ENCODE measurements around the gene HOXD9.

Gene HOXD9

DNA sequence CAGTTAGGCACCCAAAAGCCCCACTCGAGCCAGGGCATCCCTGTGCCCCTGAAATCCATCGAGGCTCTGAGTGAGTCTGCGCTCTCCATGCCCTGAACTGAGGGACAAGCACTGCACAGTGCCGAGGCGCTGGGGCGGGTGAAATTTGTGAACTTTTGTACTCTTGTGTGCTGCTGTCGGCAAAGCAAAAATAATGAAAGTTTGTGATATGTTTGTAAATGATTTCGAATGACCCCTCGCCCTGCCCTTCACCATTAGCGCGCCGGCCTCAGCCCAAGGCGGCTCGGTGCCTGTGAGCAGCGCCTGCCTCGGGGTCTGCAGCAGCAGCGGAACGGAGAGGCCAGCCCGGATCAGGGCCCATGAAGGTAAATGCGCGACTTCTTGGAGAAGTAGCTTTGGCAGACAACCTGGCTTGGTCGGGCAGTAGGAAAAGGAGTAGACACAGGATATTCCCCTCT lies 27.0 kb downstream of the HOXD9 start:
- Mint-ChIP-seq H3K9me3 (no peaks in the 10 kb centered on the region), H3K4me3 (peak overlapping the region; percentile 100)

DNA sequence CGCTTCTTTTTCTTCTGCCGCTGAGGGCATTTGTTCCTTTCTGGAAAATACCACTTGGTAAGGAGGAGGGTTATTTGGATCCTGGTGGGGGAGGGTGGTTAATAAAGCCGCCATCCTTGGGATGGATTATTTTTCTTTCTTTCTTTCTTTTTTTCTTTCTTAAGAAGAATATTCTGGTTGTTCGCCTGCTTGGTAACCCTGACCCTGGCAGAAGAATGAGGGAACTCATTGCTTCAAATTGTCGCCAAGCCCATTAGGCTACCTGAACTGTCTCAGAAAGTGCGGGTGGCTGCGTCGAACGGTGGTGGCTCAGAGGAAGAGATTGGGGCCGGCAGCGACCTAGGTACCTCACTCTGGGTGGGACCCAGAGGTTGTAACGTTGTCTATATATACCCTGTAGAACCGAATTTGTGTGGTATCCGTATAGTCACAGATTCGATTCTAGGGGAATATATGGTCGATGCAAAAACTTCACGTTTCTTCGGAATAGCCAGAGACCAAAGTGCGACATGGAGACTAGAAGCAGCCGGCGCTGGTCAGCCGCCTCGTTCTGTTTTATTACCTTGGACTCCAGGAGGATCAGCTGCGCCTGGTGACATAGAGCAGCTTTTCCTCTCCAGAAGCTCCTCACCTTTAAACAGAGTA lies 27.5 kb downstream of the HOXD9 start:
- Mint-ChIP-seq H3K27me3 (ENCODE audit: low read depth, poor library complexity) (no peaks in the 10 kb centered on the region), H3K36me3 (ENCODE audit: low read depth) (peaks cover 78% of the 10 kb centered on the region), H3K4me1 (peaks cover 66% of the 10 kb centered on the region), H3K4me3 (peak overlapping the region; percentile 100), H3K27ac (peak overlapping the region; percentile 95), H3K9me3 (no peaks in the 10 kb centered on the region)
- no peak for DNase-seq
- TF ChIP-seq, protein P1, sequence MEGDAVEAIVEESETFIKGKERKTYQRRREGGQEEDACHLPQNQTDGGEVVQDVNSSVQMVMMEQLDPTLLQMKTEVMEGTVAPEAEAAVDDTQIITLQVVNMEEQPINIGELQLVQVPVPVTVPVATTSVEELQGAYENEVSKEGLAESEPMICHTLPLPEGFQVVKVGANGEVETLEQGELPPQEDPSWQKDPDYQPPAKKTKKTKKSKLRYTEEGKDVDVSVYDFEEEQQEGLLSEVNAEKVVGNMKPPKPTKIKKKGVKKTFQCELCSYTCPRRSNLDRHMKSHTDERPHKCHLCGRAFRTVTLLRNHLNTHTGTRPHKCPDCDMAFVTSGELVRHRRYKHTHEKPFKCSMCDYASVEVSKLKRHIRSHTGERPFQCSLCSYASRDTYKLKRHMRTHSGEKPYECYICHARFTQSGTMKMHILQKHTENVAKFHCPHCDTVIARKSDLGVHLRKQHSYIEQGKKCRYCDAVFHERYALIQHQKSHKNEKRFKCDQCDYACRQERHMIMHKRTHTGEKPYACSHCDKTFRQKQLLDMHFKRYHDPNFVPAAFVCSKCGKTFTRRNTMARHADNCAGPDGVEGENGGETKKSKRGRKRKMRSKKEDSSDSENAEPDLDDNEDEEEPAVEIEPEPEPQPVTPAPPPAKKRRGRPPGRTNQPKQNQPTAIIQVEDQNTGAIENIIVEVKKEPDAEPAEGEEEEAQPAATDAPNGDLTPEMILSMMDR (IDR thresholded peaks at IDR 0.05) = no peak

More for the DNA sequence above, 27.0 kb downstream of the HOXD9 start:
- H3K36me3 Mint-ChIP-seq (ENCODE audit: low read depth) = peaks cover 77% of the 10 kb centered on the region
- H3K27me3 Mint-ChIP-seq (ENCODE audit: low read depth, poor library complexity) = no peaks in the 10 kb centered on the region
- peaks cover 66% of the 10 kb centered on the region for H3K4me1 Mint-ChIP-seq
- peak overlapping the region; percentile 95 for H3K27ac Mint-ChIP-seq
- DNase-seq = no peak
- TF ChIP-seq, protein P1 (IDR thresholded peaks at IDR 0.05) = no peak

DNA sequence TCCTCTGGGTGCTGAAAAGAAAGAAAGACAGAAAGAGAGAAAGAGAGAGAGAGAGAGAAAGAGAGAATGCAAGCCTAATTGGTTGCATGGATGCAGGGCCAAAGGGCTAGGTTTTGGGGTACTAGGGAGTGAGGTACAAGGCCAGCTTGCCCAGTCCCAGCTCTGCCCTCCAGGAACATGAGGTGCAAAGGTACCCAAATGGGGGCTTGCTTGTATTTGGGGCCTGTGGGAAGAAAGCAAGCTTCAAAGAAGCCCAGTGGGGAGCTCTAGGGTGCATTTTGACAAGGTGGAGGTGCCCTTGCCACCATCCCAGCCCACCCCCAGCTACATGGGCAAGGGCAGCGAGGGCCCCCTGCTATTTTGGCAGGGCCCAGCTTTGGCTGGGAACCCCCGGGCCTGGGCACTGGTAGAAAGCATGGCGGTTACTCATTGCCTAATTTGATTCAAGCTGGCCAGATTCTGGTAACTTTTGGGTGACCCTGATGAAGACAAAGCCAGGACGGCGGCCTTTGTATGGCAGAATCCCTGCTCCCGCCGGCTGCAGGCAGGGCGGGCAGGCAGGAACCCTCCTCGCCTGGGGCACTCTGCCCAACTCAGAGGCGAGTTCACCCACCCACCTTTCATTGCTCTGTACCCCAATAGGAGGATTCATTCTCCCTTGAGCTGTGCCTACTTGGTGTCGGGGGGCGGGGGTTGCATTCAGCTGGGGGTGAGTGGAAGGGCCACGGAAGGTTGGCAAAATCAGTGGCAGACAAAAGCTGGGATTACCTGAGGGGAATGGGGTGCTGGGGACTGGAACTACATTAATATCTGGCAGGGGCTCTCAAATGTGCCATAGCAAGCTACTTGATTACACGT lies 28.3 kb downstream of the HOXD9 start:
- peaks cover 85% of the 10 kb centered on the region for H3K36me3 Mint-ChIP-seq (ENCODE audit: low read depth)
- TF ChIP-seq, protein P1 (IDR thresholded peaks at IDR 0.05) = no peak
- H3K4me1 Mint-ChIP-seq = peaks cover 66% of the 10 kb centered on the region
- H3K9me3 Mint-ChIP-seq = no peaks in the 10 kb centered on the region
- no peaks in the 10 kb centered on the region for H3K27me3 Mint-ChIP-seq (ENCODE audit: low read depth, poor library complexity)
- H3K4me3 Mint-ChIP-seq = peak overlapping the region; percentile 100
- DNase-seq = no peak
- peak overlapping the region; percentile 97 for H3K27ac Mint-ChIP-seq

DNA sequence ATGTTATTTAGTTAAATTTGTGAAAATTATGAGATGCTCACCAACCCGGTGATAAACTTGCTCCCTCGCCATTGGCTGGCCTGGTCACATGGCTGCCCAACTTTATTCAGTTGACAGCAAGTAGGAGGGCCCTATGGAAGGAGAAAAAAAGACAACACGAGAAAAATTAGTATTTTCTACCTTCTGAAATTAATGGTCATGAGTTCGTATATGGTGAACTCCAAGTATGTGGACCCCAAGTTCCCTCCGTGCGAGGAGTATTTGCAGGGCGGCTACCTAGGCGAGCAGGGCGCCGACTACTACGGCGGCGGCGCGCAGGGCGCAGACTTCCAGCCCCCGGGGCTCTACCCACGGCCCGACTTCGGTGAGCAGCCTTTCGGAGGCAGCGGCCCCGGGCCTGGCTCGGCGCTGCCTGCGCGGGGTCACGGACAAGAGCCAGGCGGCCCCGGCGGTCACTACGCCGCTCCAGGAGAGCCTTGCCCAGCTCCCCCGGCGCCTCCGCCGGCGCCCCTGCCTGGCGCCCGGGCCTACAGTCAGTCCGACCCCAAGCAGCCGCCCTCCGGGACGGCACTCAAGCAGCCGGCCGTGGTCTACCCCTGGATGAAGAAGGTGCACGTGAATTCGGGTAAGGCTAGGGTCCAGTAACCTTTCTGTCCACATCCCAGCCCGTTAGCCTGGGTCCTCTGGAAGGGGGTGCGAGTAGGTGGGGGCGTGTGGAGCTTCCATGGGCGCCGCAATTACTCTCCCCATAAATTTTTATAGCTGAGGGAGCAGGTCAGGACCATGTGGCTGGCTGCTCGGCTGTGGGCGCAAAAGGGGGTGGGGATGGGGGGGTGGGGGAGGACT lies 29.1 kb downstream of the HOXD9 start, which contains the start of gene HOXD4:
TSS of gene HOXD4 (plus strand) at position 109 of the 846 bp plus-strand sequence. CDS start at position 193, 84 bp downstream.
- H3K4me3 Mint-ChIP-seq = peak within 1 kb of the TSS; percentile 100

More for the DNA sequence above, 29.1 kb downstream of the HOXD9 start, which contains the start of gene HOXD4:
- TF ChIP-seq, protein P1 (IDR thresholded peaks at IDR 0.05) = no peak
- H3K9me3 Mint-ChIP-seq = no peaks in the 10 kb centered on the region
- no peaks in the 10 kb centered on the region for H3K27me3 Mint-ChIP-seq (ENCODE audit: low read depth, poor library complexity)
- H3K27ac Mint-ChIP-seq = peak within 1 kb of the TSS; percentile 99
- peaks cover 82% of the 10 kb centered on the region for H3K36me3 Mint-ChIP-seq (ENCODE audit: low read depth)
- DNase-seq = no peak
- H3K4me1 Mint-ChIP-seq = peaks cover 70% of the 10 kb centered on the region

All from nephron progenitor cell (in vitro differentiated cells).